Omental fat pad (tissue), 4 donors: ENCODE data around the gene SNX8. TPM values are rescaled to one million over a fixed set of nuclear protein-coding genes. Genes with fewer than 3 reads are reported as not detected.

Experiments
- ATAC-seq: fragments of 150-250 bp; one replicate; pipeline ENCODE4 v1.9.1; 2016; ENCODE audit warnings: mild to moderate bottlenecking, moderate library complexity; ENCODE audit not compliant: low FRiP score
- DNase-seq: peaks from one replicate; pipeline ENCODE4 v3.0.0-alpha.2; 2019; ENCODE audit warnings: low spot score
- total RNA-seq, 4 donors: library from RNA; depleted of rRNA; stranded (reverse); fragments of >200 nt; gene quantifications; one replicate each; pipeline ENCODE4 v1.1.0, GENCODE V29; 2016
- TF ChIP-seq, protein P1 (sequence below), 3 donors: fragments of 450-650 bp; IDR thresholded peaks; one replicate each; pipeline ENCODE4 v1.5.1; 2016 to 2017; ENCODE audit warnings: antibody characterized with exemption in 3 of 3, mild to moderate bottlenecking in 3 of 3, moderate library complexity in 2 of 3

Gene SNX8
- total RNA-seq, 4 donors from 2014 or later = 18.6 to 50.1 (median 26.7) TPM

- ATAC-seq (no peak), DNase-seq (no peak)
- TF ChIP-seq, protein P1, sequence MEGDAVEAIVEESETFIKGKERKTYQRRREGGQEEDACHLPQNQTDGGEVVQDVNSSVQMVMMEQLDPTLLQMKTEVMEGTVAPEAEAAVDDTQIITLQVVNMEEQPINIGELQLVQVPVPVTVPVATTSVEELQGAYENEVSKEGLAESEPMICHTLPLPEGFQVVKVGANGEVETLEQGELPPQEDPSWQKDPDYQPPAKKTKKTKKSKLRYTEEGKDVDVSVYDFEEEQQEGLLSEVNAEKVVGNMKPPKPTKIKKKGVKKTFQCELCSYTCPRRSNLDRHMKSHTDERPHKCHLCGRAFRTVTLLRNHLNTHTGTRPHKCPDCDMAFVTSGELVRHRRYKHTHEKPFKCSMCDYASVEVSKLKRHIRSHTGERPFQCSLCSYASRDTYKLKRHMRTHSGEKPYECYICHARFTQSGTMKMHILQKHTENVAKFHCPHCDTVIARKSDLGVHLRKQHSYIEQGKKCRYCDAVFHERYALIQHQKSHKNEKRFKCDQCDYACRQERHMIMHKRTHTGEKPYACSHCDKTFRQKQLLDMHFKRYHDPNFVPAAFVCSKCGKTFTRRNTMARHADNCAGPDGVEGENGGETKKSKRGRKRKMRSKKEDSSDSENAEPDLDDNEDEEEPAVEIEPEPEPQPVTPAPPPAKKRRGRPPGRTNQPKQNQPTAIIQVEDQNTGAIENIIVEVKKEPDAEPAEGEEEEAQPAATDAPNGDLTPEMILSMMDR (IDR thresholded peaks at IDR 0.05) = no peak
Observed at GRCh38 chr7:2223321-2223720, 90.9 kb downstream of the SNX8 start.

GRCh38 chr7:2222516-2222915 is 91.7 kb downstream of the SNX8 start:
- no peak for ATAC-seq
- DNase-seq = no peak
- TF ChIP-seq, protein P1 (IDR thresholded peaks at IDR 0.05) = no peak

DNA sequence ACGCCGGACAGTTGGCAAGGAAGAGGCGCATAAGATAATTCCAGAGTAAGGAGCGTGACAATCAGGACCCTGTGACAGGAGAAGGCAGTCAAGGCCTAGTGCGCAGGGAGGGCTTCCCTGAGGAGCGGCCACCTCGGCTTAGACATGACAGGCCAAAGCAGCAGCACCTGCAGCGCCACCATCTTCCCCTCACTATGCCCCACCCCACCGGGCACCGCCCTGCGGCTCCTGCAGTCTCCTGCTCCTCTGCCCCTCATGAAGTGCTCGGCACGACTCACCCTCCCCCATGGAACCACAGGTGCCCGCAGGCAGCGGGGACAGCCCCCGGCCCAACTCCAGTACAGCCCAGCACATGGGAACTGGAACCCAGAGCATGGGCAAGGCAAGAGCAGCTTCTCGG is 93.3 kb downstream of the SNX8 start:
- DNase-seq (no peak), ATAC-seq (no peak)
- TF ChIP-seq, protein P1 (IDR thresholded peaks at IDR 0.05) = no peak

GRCh38 chr7:2220506-2220905 is 93.7 kb downstream of the SNX8 start:
- TF ChIP-seq, protein P1 (IDR thresholded peaks at IDR 0.05) = no peak
- no peak for DNase-seq
- ATAC-seq = no peak

DNA sequence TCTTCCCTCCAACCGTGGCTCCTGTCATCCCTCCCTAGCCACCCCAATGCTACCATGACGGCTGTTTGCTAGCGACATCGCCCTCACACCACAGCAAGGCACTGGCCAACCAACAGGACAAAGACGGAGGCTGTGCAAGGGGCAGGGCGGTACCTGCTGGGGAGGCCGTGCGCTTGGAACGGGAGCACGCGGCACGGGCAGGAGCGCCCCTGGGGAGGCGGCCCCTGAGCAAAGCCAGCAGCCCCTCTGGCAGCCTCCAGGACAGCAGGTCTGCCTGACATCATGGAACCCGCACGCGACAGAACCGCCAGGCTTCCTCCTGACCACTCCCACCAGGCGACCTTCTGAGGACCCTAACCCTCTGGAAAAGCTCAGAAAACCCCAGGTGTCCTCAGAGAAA is 94.2 kb downstream of the SNX8 start:
- TF ChIP-seq, protein P1 (IDR thresholded peaks at IDR 0.05) = no peak
- DNase-seq (no peak), ATAC-seq (no peak)

DNA sequence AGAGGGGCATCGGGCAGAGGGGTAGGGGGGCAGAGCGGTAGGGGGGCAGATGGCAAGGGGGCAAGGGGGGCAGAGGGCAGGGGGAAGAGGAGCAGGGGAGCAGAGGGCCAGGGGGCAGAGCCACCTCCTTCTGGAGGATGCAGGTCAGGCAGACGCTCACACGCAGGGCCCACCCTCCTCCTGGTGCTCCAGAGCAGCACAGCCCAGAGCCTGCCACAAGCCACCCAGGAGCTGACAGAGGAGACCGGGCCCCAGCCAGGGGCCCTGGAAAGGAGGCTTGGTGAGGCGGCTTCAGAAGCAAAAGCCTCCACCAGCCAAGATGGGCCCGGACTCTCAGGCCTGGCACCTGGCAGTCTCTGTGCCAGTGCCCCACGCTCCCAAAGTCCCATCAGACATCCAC is 94.6 kb downstream of the SNX8 start:
- TF ChIP-seq, protein P1 (IDR thresholded peaks at IDR 0.05) = no peak
- DNase-seq (no peak), ATAC-seq (no peak)

DNA sequence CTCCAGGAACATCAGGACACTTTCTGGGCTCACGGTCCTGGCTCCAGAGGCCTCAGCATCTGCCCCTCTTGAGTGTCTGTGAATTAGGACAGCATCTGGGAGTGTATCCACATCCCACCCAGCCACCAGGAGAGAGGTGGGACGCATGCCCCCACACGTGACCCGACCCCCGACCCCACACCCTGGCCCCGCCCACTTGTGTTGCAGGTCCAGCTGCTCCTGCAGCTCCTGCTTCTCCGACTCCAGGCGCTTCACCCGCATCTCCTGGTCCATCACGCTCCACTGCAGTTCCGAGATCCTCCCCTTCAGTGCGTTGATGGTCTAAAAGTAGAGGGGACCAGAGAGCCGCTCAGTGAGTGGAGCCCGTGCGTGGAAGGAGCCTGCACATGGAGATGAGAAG is 95.1 kb downstream of the SNX8 start:
- DNase-seq = no peak
- TF ChIP-seq, protein P1 (IDR thresholded peaks at IDR 0.05) = no peak
- no peak for ATAC-seq
